ENCODE results near the gene MARCHF11. TPM values are rescaled to one million over a fixed set of nuclear protein-coding genes. Genes with fewer than 3 reads are reported as not detected.

The MARCHF11 gene, protein sequence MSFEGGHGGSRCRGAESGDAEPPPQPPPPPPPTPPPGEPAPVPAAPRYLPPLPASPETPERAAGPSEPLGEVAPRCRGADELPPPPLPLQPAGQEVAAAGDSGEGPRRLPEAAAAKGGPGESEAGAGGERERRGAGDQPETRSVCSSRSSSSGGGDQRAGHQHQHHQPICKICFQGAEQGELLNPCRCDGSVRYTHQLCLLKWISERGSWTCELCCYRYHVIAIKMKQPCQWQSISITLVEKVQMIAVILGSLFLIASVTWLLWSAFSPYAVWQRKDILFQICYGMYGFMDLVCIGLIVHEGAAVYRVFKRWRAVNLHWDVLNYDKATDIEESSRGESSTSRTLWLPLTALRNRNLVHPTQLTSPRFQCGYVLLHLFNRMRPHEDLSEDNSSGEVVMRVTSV
- not detected for polyA plus RNA-seq (2012; ENCODE audit: low read depth, missing spikeins)

- DNase-seq (ENCODE audit: insufficient read length, low spot score) (no peak), FAIRE-seq (no peak)
Measured at GRCh38 chr5:16179511-16179935, at the start of gene MARCHF11. Gene MARCHF11 (minus strand): TSS chr5:16179791. CDS start chr5:16179575, 216 bp downstream.

GRCh38 chr5:16225927-16226326 is 46.3 kb upstream of the MARCHF11 start:
- TF ChIP-seq PAX5 (IDR thresholded peaks at IDR 0.05; ENCODE audit: insufficient read depth, low read length, severe bottlenecking), result no peak
- TF ChIP-seq POLR2A (IDR thresholded peaks at IDR 0.05; ENCODE audit: low read depth, low read length), result no peak
- no peak for TF ChIP-seq TAF1 (IDR thresholded peaks at IDR 0.05; ENCODE audit: low read depth, low read length)
- TF ChIP-seq SPI1 (IDR thresholded peaks at IDR 0.05; ENCODE audit: low read depth, low read length), result no peak
- TF ChIP-seq POU2F2 (IDR thresholded peaks at IDR 0.05; ENCODE audit: low read depth, low read length), result no peak
- TF ChIP-seq POLR2AphosphoS5 (IDR thresholded peaks at IDR 0.05; ENCODE audit: low read depth, low read length), result no peak
- FAIRE-seq, result no peak
- no peak for DNase-seq (ENCODE audit: insufficient read length, low spot score)

More at GRCh38 chr5:16179511-16179935, at the start of gene MARCHF11:
- TF ChIP-seq POU2F2 (IDR thresholded peaks at IDR 0.05; ENCODE audit: low read depth, low read length), result no peak
- TF ChIP-seq TAF1 (IDR thresholded peaks at IDR 0.05; ENCODE audit: low read depth, low read length), result no peak
- no peak for TF ChIP-seq POLR2A (IDR thresholded peaks at IDR 0.05; ENCODE audit: low read depth, low read length)
- TF ChIP-seq POLR2AphosphoS5 (IDR thresholded peaks at IDR 0.05; ENCODE audit: low read depth, low read length), result no peak
- TF ChIP-seq SPI1 (IDR thresholded peaks at IDR 0.05; ENCODE audit: low read depth, low read length), result no peak
- no peak for TF ChIP-seq PAX5 (IDR thresholded peaks at IDR 0.05; ENCODE audit: insufficient read depth, low read length, severe bottlenecking)

- DNase-seq (ENCODE audit: insufficient read length, low spot score), result no peak
- TF ChIP-seq PAX5 (IDR thresholded peaks at IDR 0.05; ENCODE audit: insufficient read depth, low read length, severe bottlenecking) (no peak), TAF1 (IDR thresholded peaks at IDR 0.05; ENCODE audit: low read depth, low read length) (no peak), SPI1 (IDR thresholded peaks at IDR 0.05; ENCODE audit: low read depth, low read length) (no peak), POLR2AphosphoS5 (IDR thresholded peaks at IDR 0.05; ENCODE audit: low read depth, low read length) (no peak), POLR2A (IDR thresholded peaks at IDR 0.05; ENCODE audit: low read depth, low read length) (no peak), POU2F2 (IDR thresholded peaks at IDR 0.05; ENCODE audit: low read depth, low read length) (no peak)
- FAIRE-seq, result no peak
Measured at GRCh38 chr5:16192311-16192710, 12.7 kb upstream of the MARCHF11 start.

DNA sequence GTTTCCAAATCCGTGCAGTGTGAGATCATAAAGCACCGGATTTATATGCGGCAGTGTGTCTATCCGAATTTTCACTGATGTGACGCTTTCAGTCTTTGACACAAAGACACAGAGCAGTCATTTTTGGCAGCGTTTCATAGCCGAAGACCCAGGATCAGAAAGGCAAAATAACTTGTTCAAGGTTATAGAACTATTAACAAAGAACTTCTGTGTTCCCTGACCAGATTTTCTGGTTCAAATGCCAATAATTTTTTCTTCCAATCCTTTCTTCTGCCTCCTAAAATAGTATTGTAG is 1.1 kb upstream of the MARCHF11 start:
- no peak for FAIRE-seq
- no peak for TF ChIP-seq PAX5 (IDR thresholded peaks at IDR 0.05; ENCODE audit: insufficient read depth, low read length, severe bottlenecking)
- no peak for DNase-seq (ENCODE audit: insufficient read length, low spot score)

DNA sequence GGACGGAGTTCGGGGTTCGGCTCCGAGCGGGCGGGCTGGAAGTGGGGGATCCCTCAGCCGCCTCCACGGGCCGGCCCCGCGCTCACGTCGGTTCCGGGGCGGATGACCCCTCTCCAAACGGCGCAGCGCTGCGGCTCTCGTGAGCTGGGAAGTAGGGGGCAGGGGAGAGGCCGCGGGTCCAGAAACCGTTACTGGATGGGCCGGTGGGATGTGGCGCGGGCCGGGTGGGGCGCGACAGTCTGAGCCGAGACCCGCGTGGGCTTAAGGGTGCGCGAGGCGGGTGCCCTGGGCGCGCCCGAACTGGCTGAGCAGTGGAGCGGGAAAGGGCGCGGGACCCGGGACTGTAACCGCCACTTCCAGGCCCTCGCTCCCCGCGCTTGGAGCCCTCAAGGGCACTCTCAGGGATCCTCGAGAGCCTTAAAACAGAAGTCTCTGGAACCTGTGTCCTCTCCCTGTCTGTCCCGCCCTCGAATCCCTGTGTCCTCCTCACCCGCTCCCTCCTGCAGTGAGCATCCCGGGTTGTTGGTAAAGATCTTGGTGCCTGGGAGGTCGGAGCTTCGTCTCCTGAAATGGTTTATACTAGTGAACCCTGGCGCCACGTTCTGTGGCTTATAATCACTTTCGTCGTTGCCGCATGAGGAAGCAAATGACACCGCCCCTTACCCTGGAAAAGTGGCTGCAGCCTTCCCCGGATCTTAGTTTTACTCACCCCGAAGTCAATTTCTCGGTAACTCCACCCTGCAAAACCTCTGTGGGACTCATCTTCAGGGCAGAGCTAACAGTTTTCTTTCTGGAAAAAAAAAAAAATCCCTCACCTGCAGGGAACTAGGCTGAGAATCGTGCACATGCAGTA is 571 bp upstream of the MARCHF11 start:
- FAIRE-seq, result no peak
- TF ChIP-seq SPI1 (IDR thresholded peaks at IDR 0.05; ENCODE audit: low read depth, low read length), result no peak
- no peak for TF ChIP-seq TAF1 (IDR thresholded peaks at IDR 0.05; ENCODE audit: low read depth, low read length)
- no peak for TF ChIP-seq POLR2A (IDR thresholded peaks at IDR 0.05; ENCODE audit: low read depth, low read length)
- TF ChIP-seq POU2F2 (IDR thresholded peaks at IDR 0.05; ENCODE audit: low read depth, low read length), result no peak
- TF ChIP-seq PAX5 (IDR thresholded peaks at IDR 0.05; ENCODE audit: insufficient read depth, low read length, severe bottlenecking), result no peak
- TF ChIP-seq POLR2AphosphoS5 (IDR thresholded peaks at IDR 0.05; ENCODE audit: low read depth, low read length), result no peak
- no peak for DNase-seq (ENCODE audit: insufficient read length, low spot score)

DNA sequence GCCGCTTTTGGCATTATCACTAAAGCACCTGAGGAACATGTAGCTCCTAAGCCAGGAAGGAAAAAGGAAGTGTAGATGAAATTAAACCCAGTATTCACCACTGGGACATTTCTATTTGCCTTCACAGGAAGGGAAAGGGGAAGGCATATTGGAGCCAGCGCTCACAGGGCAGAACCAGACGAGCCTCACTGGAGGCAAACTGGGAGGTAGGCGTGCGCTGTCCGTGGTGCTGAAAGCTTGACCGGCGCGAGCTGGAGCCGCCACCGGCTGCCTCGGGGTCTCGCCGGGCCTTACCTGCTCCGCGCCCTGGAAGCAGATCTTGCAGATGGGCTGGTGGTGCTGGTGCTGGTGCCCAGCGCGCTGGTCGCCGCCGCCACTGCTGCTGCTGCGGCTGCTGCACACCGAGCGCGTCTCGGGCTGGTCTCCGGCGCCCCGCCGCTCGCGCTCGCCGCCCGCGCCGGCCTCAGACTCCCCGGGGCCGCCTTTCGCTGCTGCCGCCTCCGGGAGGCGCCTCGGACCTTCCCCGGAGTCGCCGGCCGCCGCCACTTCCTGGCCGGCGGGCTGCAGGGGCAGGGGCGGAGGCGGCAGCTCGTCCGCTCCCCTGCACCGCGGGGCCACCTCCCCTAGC is 732 bp downstream of the MARCHF11 start:
- no peak for FAIRE-seq
- DNase-seq (ENCODE audit: insufficient read length, low spot score), result no peak
- TF ChIP-seq POLR2AphosphoS5 (IDR thresholded peaks at IDR 0.05; ENCODE audit: low read depth, low read length) (no peak), SPI1 (IDR thresholded peaks at IDR 0.05; ENCODE audit: low read depth, low read length) (no peak), TAF1 (IDR thresholded peaks at IDR 0.05; ENCODE audit: low read depth, low read length) (no peak), POLR2A (IDR thresholded peaks at IDR 0.05; ENCODE audit: low read depth, low read length) (no peak), POU2F2 (IDR thresholded peaks at IDR 0.05; ENCODE audit: low read depth, low read length) (no peak), PAX5 (IDR thresholded peaks at IDR 0.05; ENCODE audit: insufficient read depth, low read length, severe bottlenecking) (no peak)

GRCh38 chr5:16169550-16169949 is 10.0 kb downstream of the MARCHF11 start:
- no peak for DNase-seq (ENCODE audit: insufficient read length, low spot score)
- TF ChIP-seq POU2F2 (IDR thresholded peaks at IDR 0.05; ENCODE audit: low read depth, low read length), result no peak
- no peak for TF ChIP-seq POLR2A (IDR thresholded peaks at IDR 0.05; ENCODE audit: low read depth, low read length)
- no peak for TF ChIP-seq SPI1 (IDR thresholded peaks at IDR 0.05; ENCODE audit: low read depth, low read length)
- TF ChIP-seq POLR2AphosphoS5 (IDR thresholded peaks at IDR 0.05; ENCODE audit: low read depth, low read length), result no peak
- no peak for TF ChIP-seq PAX5 (IDR thresholded peaks at IDR 0.05; ENCODE audit: insufficient read depth, low read length, severe bottlenecking)
- TF ChIP-seq TAF1 (IDR thresholded peaks at IDR 0.05; ENCODE audit: low read depth, low read length), result no peak
- no peak for FAIRE-seq

DNA sequence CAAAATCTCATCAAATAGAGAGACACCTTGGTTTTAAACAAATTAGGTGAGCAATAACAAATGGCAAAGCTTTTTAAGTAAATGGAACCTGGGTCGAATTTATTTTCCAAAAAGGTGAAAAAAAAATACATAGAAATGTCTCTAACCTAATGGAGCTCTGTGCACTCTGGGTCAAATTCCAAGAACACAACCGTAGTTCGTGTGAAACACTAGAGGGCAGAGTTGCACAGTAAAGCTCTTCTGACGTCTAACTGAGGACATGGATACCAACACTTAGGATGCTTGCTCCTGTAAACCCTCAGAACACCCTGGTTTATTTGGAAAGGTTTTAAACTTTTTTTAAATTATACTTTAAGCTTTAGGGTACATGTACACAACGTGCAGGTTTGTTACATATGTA is 18.9 kb downstream of the MARCHF11 start:
- FAIRE-seq, result peak; percentile 66
- DNase-seq (ENCODE audit: insufficient read length, low spot score), result no peak
- TF ChIP-seq SPI1 (IDR thresholded peaks at IDR 0.05; ENCODE audit: low read depth, low read length) (no peak), POU2F2 (IDR thresholded peaks at IDR 0.05; ENCODE audit: low read depth, low read length) (no peak), PAX5 (IDR thresholded peaks at IDR 0.05; ENCODE audit: insufficient read depth, low read length, severe bottlenecking) (no peak), TAF1 (IDR thresholded peaks at IDR 0.05; ENCODE audit: low read depth, low read length) (no peak), POLR2AphosphoS5 (IDR thresholded peaks at IDR 0.05; ENCODE audit: low read depth, low read length) (no peak), POLR2A (IDR thresholded peaks at IDR 0.05; ENCODE audit: low read depth, low read length) (no peak)

GRCh38 chr5:16159636-16160035 is 20.0 kb downstream of the MARCHF11 start:
- TF ChIP-seq SPI1 (IDR thresholded peaks at IDR 0.05; ENCODE audit: low read depth, low read length) (no peak), POU2F2 (IDR thresholded peaks at IDR 0.05; ENCODE audit: low read depth, low read length) (no peak), POLR2AphosphoS5 (IDR thresholded peaks at IDR 0.05; ENCODE audit: low read depth, low read length) (no peak), POLR2A (IDR thresholded peaks at IDR 0.05; ENCODE audit: low read depth, low read length) (no peak), TAF1 (IDR thresholded peaks at IDR 0.05; ENCODE audit: low read depth, low read length) (no peak)
- DNase-seq (ENCODE audit: insufficient read length, low spot score), result no peak
- FAIRE-seq, result no peak
